Psoas muscle (tissue), 8 donors: Measurements from ENCODE around the gene CPLX3. TPM values are rescaled to one million over a fixed set of nuclear protein-coding genes. Genes with fewer than 3 reads are reported as not detected.

Experiments
- ATAC-seq, 4 donors: fragments of 200-7000 bp; cut with Tn5 transposase; one replicate each; pipeline ENCODE4 v1.9.1; 2020; ENCODE audit warnings: moderate library complexity in 3 of 4, mild to moderate bottlenecking in 2 of 4
- DNase-seq, 2 donors: peaks; one replicate each; pipeline ENCODE4 v3.0.0-alpha.2; 2020
- H3K27ac ChIP-seq: fragments of 200-600 bp; one replicate; pipeline ENCODE4 v1.8.0; 2022
- H3K27me3 ChIP-seq, 3 donors: fragments of 200-600 bp in 1 of 3; one replicate each; pipeline versions ENCODE4 v1.6.1 to v1.8.0; 2013 to 2022; ENCODE audit warnings: low read length in 2 of 3, mild to moderate bottlenecking in 2 of 3, moderate library complexity in 1 of 3; ENCODE audit not compliant: insufficient read depth in 3 of 3
- H3K36me3 ChIP-seq, 2 donors: fragments of 200-600 bp in 1 of 2; one replicate each; pipeline versions ENCODE4 v1.6.1 to v1.8.0; 2013 to 2022; ENCODE audit warnings: low read depth in 1 of 2, mild to moderate bottlenecking in 1 of 2, moderate library complexity in 1 of 2; ENCODE audit not compliant: insufficient read depth in 1 of 2
- H3K4me1 ChIP-seq: fragments of 200-600 bp; one replicate; pipeline ENCODE4 v1.8.0; 2022
- H3K4me3 ChIP-seq: fragments of 200-600 bp; one replicate; pipeline ENCODE4 v1.8.0; 2022; ENCODE audit warnings: mild to moderate bottlenecking
- H3K9me3 ChIP-seq: fragments of 200-600 bp; one replicate; pipeline ENCODE4 v1.8.0; 2022
- CTCF ChIP-seq: fragments of 200-600 bp; IDR thresholded peaks from one replicate; pipeline ENCODE4 v1.8.0; 2022; ENCODE audit warnings: antibody characterized with exemption
- WGBS, 3 donors: extraction: QIAGEN DNeasy Blood & Tissue Kit; methylation state at CpG; one replicate each; pipeline versions ENCODE4 v1.1.6 to v1.1.7; 2013; 5-methylcytosine and 5-hydroxymethylcytosine counted together
- intact Hi-C, 2 donors: fragments of 100-400 bp; cut with DNase I; formaldehyde crosslinking; loops; one replicate each; pipeline versions ENCODE4 v1.11.0 to v1.14.2; 2022
- polyA plus RNA-seq, 3 donors: library from polyadenylated mRNA; stranded (reverse); fragments of 200-250 nt; gene quantifications; one replicate each; pipeline ENCODE4 v1.2.3, GENCODE V29; 2013
- total RNA-seq, 4 donors: library from RNA; stranded (reverse); fragmentation: NEBNext Ultra II Directional in 2 of 4; extraction: Animal tissue kit (Norgen Biotek cat#: 25700) in 2 of 4; gene quantifications; one replicate each; pipeline versions ENCODE4 v1.2.1 to v1.2.4, GENCODE V29; 2021 to 2023
- donor health status: healthy with polysubstance abuse.
- donor health status: DM: no; HTN: no; CAD: no; lungs with moderate emphysema.
- donor health status: Bipolar disorder and iron deficiency.
- donor health status: healthy.
- donor health status: DM: yes; HTN: yes; CAD: no.
- donor health status: DM: no; HTN: no; CAD: no.
- donor health status: DM: no; HTN: no; CAD: no.
- donor health status: DM: yes; HTN: yes; CAD: no.

The CPLX3 gene
- total and polyA plus RNA-seq, 7 donors = 0.03 to 0.19 (median 0.04) TPM; not detected in 4

GRCh38 chr15:74783072-74783807 lies 43.2 kb upstream of the CPLX3 start:
- DNase-seq = peak in 1 of 2 donors; percentile 57
- 10 to 16% (median 12%) methylated on average over 12 to 13 of the region's 13 CpGs for WGBS, 3 donors
- Histone ChIP-seq H3K27me3 (no peaks in the 10 kb centered on the region), H3K36me3 (no peaks in the 10 kb centered on the region), H3K27ac (peak overlapping the region; percentile 79), H3K4me3 (peak overlapping the region; percentile 86), H3K4me1 (peaks cover 63% of the 10 kb centered on the region), H3K9me3 (no peaks in the 10 kb centered on the region)
- peak in 2 of 4 donors; percentile 1 to 6 for ATAC-seq
- intact Hi-C loops = loop anchor here in 1 of 2 donors (2.0 to 5.0 kb wide), 3 partner anchors 18 to 154 kb away; partner anchors contain the start of gene COX5A
- no peak for TF ChIP-seq CTCF

GRCh38 chr15:74783808-74784175 lies 42.6 kb upstream of the CPLX3 start:
- Histone ChIP-seq H3K4me1 (peaks cover 69% of the 10 kb centered on the region), H3K9me3 (no peaks in the 10 kb centered on the region), H3K27ac (peak overlapping the region; percentile 79), H3K27me3 (no peaks in the 10 kb centered on the region), H3K36me3 (no peaks in the 10 kb centered on the region), H3K4me3 (peak overlapping the region; percentile 86)
- intact Hi-C loops = loop anchor here in 1 of 2 donors (2.0 to 5.0 kb wide), 3 partner anchors 17 to 154 kb away; partner anchors contain the start of gene COX5A
- no peak for TF ChIP-seq CTCF
- peak in 3 of 4 donors; percentile 7 to 18 (median 9) for ATAC-seq
- whole genome bisulfite sequencing, 3 donors = 22 to 42% (median 24%) methylated on average over 3 of the region's 3 CpGs
- no peak for DNase-seq

GRCh38 chr15:74784426-74785193 lies 41.8 kb upstream of the CPLX3 start:
- ATAC-seq = no peak
- H3K4me1 ChIP-seq = peaks cover 77% of the 10 kb centered on the region

More at GRCh38 chr15:74784426-74785193, 41.8 kb upstream of the CPLX3 start:
- TF ChIP-seq CTCF = no peak
- no peaks in the 10 kb centered on the region for H3K36me3 ChIP-seq
- H3K9me3 ChIP-seq = no peaks in the 10 kb centered on the region
- intact Hi-C loops = loop anchor here in 1 of 2 donors (5.0 kb wide), 2 partner anchors 53 to 153 kb away; partner anchors contain the start of gene COX5A
- H3K27me3 ChIP-seq = no peaks in the 10 kb centered on the region
- WGBS, 3 donors = 66 to 68% (median 68%) methylated on average over 8 of the region's 8 CpGs
- peak overlapping the region; percentile 86 for H3K4me3 ChIP-seq
- peak overlapping the region; percentile 79 for H3K27ac ChIP-seq
- no peak for DNase-seq
